ENCODE data around the gene ARSB. TPM values are rescaled to one million over a fixed set of nuclear protein-coding genes. Genes with fewer than 3 reads are reported as not detected.

The ARSB gene
- total RNA-seq, 1 experiment from 2014 or later: 8.4 TPM

- TF ChIP-seq CTCF (conservative IDR thresholded peaks at IDR 0.05) (no peak), EZH2 (IDR thresholded peaks at IDR 0.05; ENCODE audit: low read depth) (no peak)
- H3K4me3 ChIP-seq: no peak overlapping the region
- H3K36me3 ChIP-seq (ENCODE audit: low read depth): no peaks in the 10 kb centered on the region
- no peaks in the 10 kb centered on the region for H3F3A ChIP-seq (ENCODE audit: insufficient read depth, low read depth)
- H3K4me1 ChIP-seq (replicated peaks; ENCODE audit: insufficient read depth): no peaks in the 10 kb centered on the region
- intact Hi-C loops (cut with micrococcal nuclease; ENCODE audit: unreplicated experiment): no loop called here
- H3K27me3 ChIP-seq (ENCODE audit: insufficient read depth, low read depth): no peaks in the 10 kb centered on the region
- H4K20me1 ChIP-seq (ENCODE audit: insufficient read depth): no peaks in the 10 kb centered on the region
- no peak overlapping the region for H2AFZ ChIP-seq
- H3K9me3 ChIP-seq (ENCODE audit: insufficient read depth, low read depth): no peaks in the 10 kb centered on the region
- CTCF ChIA-PET: no interaction called here
- no peak for DNase-seq
- no peak overlapping the region for H3K4me2 ChIP-seq
- no peak overlapping the region for H3K27ac ChIP-seq
- POLR2A ChIA-PET (ENCODE audit: unreplicated experiment): interaction anchor here (0.6 kb wide), 1 partner anchor 14 kb away, joined by 5 read pairs; no protein-coding TSS in a partner anchor
- H3K9me2 ChIP-seq (ENCODE audit: insufficient read depth): no peaks in the 10 kb centered on the region
- no TSS peak for BruUV-seq (replicated peaks)
- H3K79me2 ChIP-seq (ENCODE audit: low read depth): no peaks in the 10 kb centered on the region
Measured at GRCh38 chr5:78838753-78839152, 146.4 kb downstream of the ARSB start.

- no peaks in the 10 kb centered on the region for H3K9me2 ChIP-seq (ENCODE audit: insufficient read depth)
- H3K36me3 ChIP-seq (ENCODE audit: low read depth): no peaks in the 10 kb centered on the region
- DNase-seq: no peak
- intact Hi-C loops (cut with micrococcal nuclease; ENCODE audit: unreplicated experiment): no loop called here
- H3F3A ChIP-seq (ENCODE audit: insufficient read depth, low read depth): no peaks in the 10 kb centered on the region
- H3K4me2 ChIP-seq: no peak overlapping the region
- no peaks in the 10 kb centered on the region for H3K9me3 ChIP-seq (ENCODE audit: insufficient read depth, low read depth)
- no peaks in the 10 kb centered on the region for H3K27me3 ChIP-seq (ENCODE audit: insufficient read depth, low read depth)
- POLR2A ChIA-PET (ENCODE audit: unreplicated experiment): no interaction called here
- no peak overlapping the region for H3K4me3 ChIP-seq
- TF ChIP-seq EZH2 (IDR thresholded peaks at IDR 0.05; ENCODE audit: low read depth): no peak
- no peak for TF ChIP-seq CTCF (conservative IDR thresholded peaks at IDR 0.05)
- H3K4me1 ChIP-seq (replicated peaks; ENCODE audit: insufficient read depth): no peaks in the 10 kb centered on the region
- H3K27ac ChIP-seq: no peak overlapping the region
- CTCF ChIA-PET: no interaction called here
- no peaks in the 10 kb centered on the region for H4K20me1 ChIP-seq (ENCODE audit: insufficient read depth)
- no peak overlapping the region for H2AFZ ChIP-seq
- no peaks in the 10 kb centered on the region for H3K79me2 ChIP-seq (ENCODE audit: low read depth)
- BruUV-seq (replicated peaks): no TSS peak
Measured at GRCh38 chr5:78837836-78838235, 147.3 kb downstream of the ARSB start.

GRCh38 chr5:78835176-78835575, 149.9 kb downstream of the ARSB start:
- no peaks in the 10 kb centered on the region for H3K27me3 ChIP-seq (ENCODE audit: insufficient read depth, low read depth)
- H3K79me2 ChIP-seq (ENCODE audit: low read depth): no peaks in the 10 kb centered on the region
- H3K27ac ChIP-seq: no peak overlapping the region
- no peak overlapping the region for H3K4me3 ChIP-seq
- no peaks in the 10 kb centered on the region for H3K9me3 ChIP-seq (ENCODE audit: insufficient read depth, low read depth)
- H3K36me3 ChIP-seq (ENCODE audit: low read depth): no peaks in the 10 kb centered on the region
- DNase-seq: no peak
- no peaks in the 10 kb centered on the region for H3K9me2 ChIP-seq (ENCODE audit: insufficient read depth)
- H3K4me1 ChIP-seq (replicated peaks; ENCODE audit: insufficient read depth): no peaks in the 10 kb centered on the region
- H3K4me2 ChIP-seq: no peak overlapping the region
- intact Hi-C loops (cut with micrococcal nuclease; ENCODE audit: unreplicated experiment): no loop called here
- no peaks in the 10 kb centered on the region for H3F3A ChIP-seq (ENCODE audit: insufficient read depth, low read depth)
- no TSS peak for BruUV-seq (replicated peaks)
- POLR2A ChIA-PET (ENCODE audit: unreplicated experiment): no interaction called here
- no peak for TF ChIP-seq CTCF (conservative IDR thresholded peaks at IDR 0.05)
- TF ChIP-seq EZH2 (IDR thresholded peaks at IDR 0.05; ENCODE audit: low read depth): no peak
- H2AFZ ChIP-seq: no peak overlapping the region
- CTCF ChIA-PET: no interaction called here
- H4K20me1 ChIP-seq (ENCODE audit: insufficient read depth): no peaks in the 10 kb centered on the region

All from PC-9 (cell line).